H1 (cell line): ENCODE measurements around the gene SLC12A6. TPM values are rescaled to one million over a fixed set of nuclear protein-coding genes. Genes with fewer than 3 reads are reported as not detected.

Experiments
- CTCF ChIA-PET: fragments of 300-600 bp; sonication (Branson Sonifier 250); formaldehyde crosslinking; loops from one replicate; lab custom pipeline; 2021; ENCODE audit not compliant: partially characterized antibody; lab: Charles Lee
- POLR2A ChIA-PET: fragments of 300-600 bp; sonication (Branson Sonifier 250); formaldehyde crosslinking; loops from one replicate; lab custom pipeline; 2021; ENCODE audit warnings: inconsistent platforms; ENCODE audit not compliant: partially characterized antibody; lab: Charles Lee
- DNase-seq, 2 experiments: peaks; one replicate each; pipeline versions ENCODE4 v3.0.0 to v3.0.0-alpha.2; 2010 to 2022; ENCODE audit warnings: low spot score in 2 of 2, low read depth in 1 of 2, mixed read lengths in 1 of 2
- FAIRE-seq: peaks from 2 replicates; lab custom pipeline; 2011; peaks lifted over from hg19 to GRCh38; lab: Jason Lieb, UNC
- H2AFZ ChIP-seq: 2 replicates; pipeline ENCODE4 v1.8.1; 2012; ENCODE audit warnings: low read length, inconsistent platforms
- H2AK5ac ChIP-seq: 2 replicates; pipeline ENCODE4 v1.6.1; 2013; ENCODE audit warnings: low read depth, low read length
- H2BK120ac ChIP-seq: replicated peaks from 2 replicates; pipeline ENCODE3; 2013; ENCODE audit warnings: low read depth, low read length, inconsistent platforms
- H2BK12ac ChIP-seq: 2 replicates; pipeline ENCODE4 v1.6.1; 2013; ENCODE audit warnings: low read depth, low read length
- H2BK15ac ChIP-seq: 2 replicates; pipeline ENCODE4 v1.6.1; 2013; ENCODE audit warnings: low read length
- H2BK20ac ChIP-seq: 2 replicates; pipeline ENCODE4 v1.6.1; 2013; ENCODE audit warnings: low read length
- H2BK5ac ChIP-seq: 2 replicates; pipeline ENCODE4 v1.6.1; 2013; ENCODE audit warnings: low read depth, low read length
- H3K14ac ChIP-seq: 2 replicates; pipeline ENCODE4 v1.6.1; 2013; ENCODE audit warnings: inconsistent platforms; ENCODE audit not compliant: insufficient read length
- H3K18ac ChIP-seq: 2 replicates; pipeline ENCODE4 v1.6.1; 2013; ENCODE audit warnings: low read length; ENCODE audit errors: extremely low read depth
- H3K23ac ChIP-seq: 2 replicates; pipeline ENCODE4 v1.6.1; 2013; ENCODE audit warnings: inconsistent platforms; ENCODE audit not compliant: insufficient read length
- H3K23me2 ChIP-seq: 2 replicates; pipeline ENCODE4 v1.6.1; 2013; ENCODE audit warnings: low read depth, low read length
- H3K27ac ChIP-seq: 2 replicates; pipeline ENCODE4 v1.6.1; 2011; ENCODE audit warnings: low read depth, low read length, inconsistent platforms
- H3K27me3 ChIP-seq, 4 experiments: replicated peaks in 1 of 4; 1 replicate in 1 of 4; 2 replicates in 3 of 4; pipeline versions ENCODE4 v1.6.1 to v1.8.1; 2011 to 2013; ENCODE audit warnings: low read length in 3 of 4, mild to moderate bottlenecking in 3 of 4, inconsistent platforms in 2 of 4, mixed read lengths in 2 of 4, moderate library complexity in 1 of 4; ENCODE audit not compliant: control insufficient read depth in 3 of 4, insufficient read depth in 3 of 4; ENCODE audit errors: extremely low read depth in 1 of 4
- H3K36me3 ChIP-seq, 4 experiments: 2 replicates each; pipeline versions ENCODE4 v1.6.1 to v1.8.1; 2011 to 2013; ENCODE audit warnings: mild to moderate bottlenecking in 4 of 4, low read length in 3 of 4, moderate library complexity in 2 of 4, control low read depth in 1 of 4, inconsistent platforms in 1 of 4; ENCODE audit not compliant: insufficient read depth in 4 of 4, control insufficient read depth in 2 of 4
- H3K4ac ChIP-seq: replicated peaks from 2 replicates; pipeline ENCODE3; 2013; ENCODE audit warnings: low read length, low read depth, mixed read lengths, inconsistent platforms; ENCODE audit not compliant: insufficient read length
- H3K4me1 ChIP-seq, 4 experiments: replicated peaks in 1 of 4; 1 replicate in 1 of 4; 2 replicates in 3 of 4; pipeline versions ENCODE4 v1.6.1 to v1.8.1; 2011 to 2013; ENCODE audit warnings: low read length in 3 of 4, inconsistent platforms in 2 of 4, mixed read lengths in 1 of 4; ENCODE audit not compliant: insufficient read depth in 4 of 4, control insufficient read depth in 3 of 4
- H3K4me2 ChIP-seq, 2 experiments: 2 replicates each; pipeline versions ENCODE4 v1.6.1 to v1.8.1; 2011 to 2013; ENCODE audit warnings: low read depth in 2 of 2, low read length in 2 of 2, control low read depth in 1 of 2, inconsistent platforms in 1 of 2, mild to moderate bottlenecking in 1 of 2; ENCODE audit not compliant: insufficient read depth in 1 of 2
- H3K4me3 ChIP-seq, 4 experiments: fragments of 200-600, 300-600 bp in 1 of 4; sonication (generic), shearing (Covaris generic), sonication (Bioruptor Twin) in 1 of 4; 2 replicates each; pipeline versions ENCODE4 v1.5.1 to v1.8.1; 2011 to 2016; ENCODE audit warnings: low read length in 4 of 4, low read depth in 3 of 4, control low read depth in 2 of 4, inconsistent platforms in 2 of 4, mild to moderate bottlenecking in 2 of 4, mixed read lengths in 1 of 4, moderate library complexity in 1 of 4; ENCODE audit not compliant: insufficient read depth in 2 of 4; ENCODE audit errors: extremely low read depth in 1 of 4
- H3K56ac ChIP-seq: replicated peaks from 2 replicates; pipeline ENCODE3; 2013; ENCODE audit warnings: low read depth, mild to moderate bottlenecking, mixed read lengths, low read length, inconsistent platforms; ENCODE audit not compliant: insufficient read length
- H3K79me1 ChIP-seq: 2 replicates; pipeline ENCODE4 v1.6.1; 2013; ENCODE audit warnings: low read depth, low read length, control low read depth
- H3K79me2 ChIP-seq, 2 experiments: 2 replicates each; pipeline versions ENCODE4 v1.6.1 to v1.8.1; 2012 to 2013; ENCODE audit warnings: low read length in 2 of 2, mild to moderate bottlenecking in 2 of 2, inconsistent platforms in 1 of 2; ENCODE audit not compliant: insufficient read depth in 2 of 2, control insufficient read depth in 1 of 2
- H3K9ac ChIP-seq, 4 experiments: replicated peaks in 1 of 4; 1 replicate in 1 of 4; 2 replicates in 3 of 4; pipeline versions ENCODE4 v1.6.1 to v1.8.1; 2011 to 2013; ENCODE audit warnings: low read depth in 3 of 4, low read length in 3 of 4, control low read depth in 2 of 4, mild to moderate bottlenecking in 2 of 4, moderate library complexity in 2 of 4, inconsistent platforms in 1 of 4; ENCODE audit errors: extremely low read depth in 1 of 4
- H3K9me3 ChIP-seq, 2 experiments: 2 replicates each; pipeline versions ENCODE4 v1.6.1 to v1.8.1; 2012 to 2013; ENCODE audit warnings: mild to moderate bottlenecking in 2 of 2, moderate library complexity in 2 of 2, control low read depth in 1 of 2, inconsistent platforms in 1 of 2, low read depth in 1 of 2, low read length in 1 of 2, mixed read lengths in 1 of 2; ENCODE audit not compliant: insufficient read depth in 2 of 2
- H4K20me1 ChIP-seq, 2 experiments: replicated peaks in 1 of 2; 2 replicates each; pipeline versions ENCODE3 to v1.8.1; 2011 to 2013; ENCODE audit warnings: inconsistent platforms in 2 of 2, low read length in 2 of 2, mild to moderate bottlenecking in 1 of 2; ENCODE audit not compliant: insufficient read depth in 2 of 2, control insufficient read depth in 1 of 2
- H4K5ac ChIP-seq: 2 replicates; pipeline ENCODE4 v1.6.1; 2013; ENCODE audit warnings: low read length, low read depth, mixed read lengths, inconsistent platforms; ENCODE audit not compliant: insufficient read length
- H4K8ac ChIP-seq: 2 replicates; pipeline ENCODE4 v1.8.0; 2013; ENCODE audit warnings: mild to moderate bottlenecking, moderate library complexity, low read length, inconsistent platforms; ENCODE audit not compliant: insufficient read depth; ENCODE audit errors: extremely low read depth
- H4K91ac ChIP-seq: replicated peaks from 2 replicates; pipeline ENCODE3; 2013; ENCODE audit warnings: low read length, mixed read lengths, inconsistent platforms; ENCODE audit not compliant: insufficient read length
- BACH1 ChIP-seq: IDR thresholded peaks from 2 replicates; pipeline ENCODE4 v1.6.1; 2012; ENCODE audit warnings: low read length, improper control_type of control experiment
- CBX5 ChIP-seq: fragments of 300-800, 300-1000 bp; sonication (generic); IDR thresholded peaks from 2 replicates; pipeline ENCODE4 v1.7.1; 2016; ENCODE audit warnings: antibody characterized with exemption, low read length, low read depth
- CEBPB ChIP-seq: IDR thresholded peaks from 2 replicates; pipeline ENCODE4 v1.6.1; 2012; ENCODE audit warnings: low read depth, low read length
- FOSL1 ChIP-seq: IDR thresholded peaks from 2 replicates; pipeline ENCODE4 v1.6.1; 2011; ENCODE audit warnings: mild to moderate bottlenecking, low read depth, low read length, moderate library complexity; ENCODE audit not compliant: insufficient read depth
- JUN ChIP-seq: IDR thresholded peaks from 2 replicates; pipeline ENCODE4 v1.6.1; 2011; ENCODE audit warnings: low read depth, mild to moderate bottlenecking, improper control_type of control experiment, low read length
- KDM4A ChIP-seq: IDR thresholded peaks from one replicate; pipeline ENCODE4 v1.7.1; 2012; ENCODE audit warnings: low read depth, mild to moderate bottlenecking, moderate library complexity, low read length, inconsistent platforms; ENCODE audit not compliant: severe bottlenecking
- MAFK ChIP-seq: IDR thresholded peaks from 2 replicates; pipeline ENCODE4 v1.6.1; 2012; ENCODE audit warnings: low read depth, mild to moderate bottlenecking, improper control_type of control experiment, low read length
- SIX5 ChIP-seq: IDR thresholded peaks from 2 replicates; pipeline ENCODE4 v1.6.1; 2011; ENCODE audit warnings: mild to moderate bottlenecking, low read depth, low read length
- SP1 ChIP-seq: IDR thresholded peaks from 2 replicates; pipeline ENCODE4 v1.6.1; 2011; ENCODE audit warnings: low read depth, low read length
- SP4 ChIP-seq: IDR thresholded peaks from 2 replicates; pipeline ENCODE4 v1.6.1; 2012; ENCODE audit warnings: low read length, inconsistent platforms
- TAF7 ChIP-seq: optimal IDR thresholded peaks from 2 replicates; pipeline ENCODE3; 2011; ENCODE audit warnings: low read depth, mild to moderate bottlenecking, inconsistent platforms, low read length, moderate library complexity, borderline replicate concordance
- TCF12 ChIP-seq: IDR thresholded peaks from 2 replicates; pipeline ENCODE4 v1.6.1; 2011; ENCODE audit warnings: low read depth, mild to moderate bottlenecking, low read length
- YY1 ChIP-seq: IDR thresholded peaks from 2 replicates; pipeline ENCODE4 v1.6.1; 2011; ENCODE audit warnings: low read depth, mild to moderate bottlenecking, low read length
- ZNF274 ChIP-seq: IDR thresholded peaks from 2 replicates; pipeline ENCODE4 v1.7.0; 2012; ENCODE audit warnings: low read length, borderline replicate concordance; ENCODE audit errors: extremely low read depth
- WGBS, 2 experiments: shearing (Covaris generic) in 1 of 2; methylation state at CpG; one replicate each; pipeline versions ENCODE4 v1.1.6 to v1.1.7; 2013 to 2015; ENCODE audit warnings: low lambda C conversion rate in 2 of 2, mixed read lengths in 2 of 2, inconsistent platforms in 1 of 2, low coverage in 1 of 2, missing lambda C conversion rate in 1 of 2; ENCODE audit not compliant: insufficient replicate concordance in 2 of 2, insufficient coverage in 1 of 2, insufficient read length in 1 of 2; ENCODE audit errors: extremely low coverage in 1 of 2, missing lambda C conversion rate in 1 of 2; 5-methylcytosine and 5-hydroxymethylcytosine counted together
- polyA plus RNA-seq, 7 experiments: library from polyadenylated mRNA; depleted of rRNA in 3 of 7; stranded (reverse) in 5 of 7; unstranded in 2 of 7; fragments of >200 nt in 5 of 7; fragments of 200-250 nt in 2 of 7; gene quantifications; 1 replicate in 5 of 7; 2 replicates in 1 of 7; 4 replicates in 1 of 7; pipeline versions ENCODE4 v1.2.1 to v1.2.3, GENCODE V29; 2011 to 2013; ENCODE audit warnings: missing spikeins in 2 of 7, mixed read lengths in 2 of 7
- total RNA-seq: library from RNA; stranded (reverse); fragmentation: NEBNext Ultra II Directional; extraction: Animal tissue kit (Norgen Biotek cat#: 25700); gene quantifications from 2 replicates; pipeline ENCODE4 v1.2.1, GENCODE V29; 2021
- TF ChIP-seq, protein P1 (sequence below): IDR thresholded peaks from 2 replicates; pipeline ENCODE4 v1.6.1; 2011; ENCODE audit warnings: low read depth, mild to moderate bottlenecking, low read length; ENCODE audit not compliant: insufficient read depth
- TF ChIP-seq, protein P2 (sequence below): IDR thresholded peaks from 2 replicates; pipeline ENCODE4 v1.6.1; 2012; ENCODE audit warnings: inconsistent platforms

The SLC12A6 gene
- total and polyA plus RNA-seq, 2 of the 8 experiments (the other 6 are each of a cell fraction or from before 2014, with no cell fraction given): 9.2 to 11.1 TPM

DNA sequence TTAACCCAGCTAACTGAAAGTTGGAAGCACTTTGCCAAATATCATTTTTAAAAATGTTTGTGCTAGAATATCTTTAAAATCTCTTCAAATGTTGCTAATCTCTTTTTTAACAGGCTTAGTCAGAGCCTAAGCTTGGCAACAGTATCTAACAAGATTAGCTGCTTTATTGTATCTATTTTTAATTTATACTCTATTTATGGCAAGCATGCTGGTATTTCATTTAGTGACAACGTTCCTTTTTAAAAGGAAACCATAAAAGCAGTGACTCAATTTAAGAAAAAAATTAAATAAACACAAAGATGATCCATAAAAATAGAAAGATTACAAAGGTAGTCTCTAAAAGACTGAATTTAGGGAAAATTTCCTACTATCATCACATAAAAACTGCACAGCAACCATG lies 40.5 kb downstream of the SLC12A6 start:
- no peak for FAIRE-seq
- Histone ChIP-seq H3K79me2 (no peaks in the 10 kb centered on the region), H2BK20ac (no peak overlapping the region), H3K27ac (no peak overlapping the region), H3K14ac (no peak overlapping the region), H4K91ac (no peak overlapping the region), H4K8ac (no peak overlapping the region), H3K56ac (no peak overlapping the region), H3K4me1 (no peaks in the 10 kb centered on the region), H3K36me3 (no peaks in the 10 kb centered on the region), H3K23me2 (no peaks in the 10 kb centered on the region), H3K4ac (no peak overlapping the region), H2AFZ (no peak overlapping the region), H3K4me3 (no peak overlapping the region), H4K5ac (no peak overlapping the region), H3K27me3 (no peaks in the 10 kb centered on the region), H3K79me1 (no peaks in the 10 kb centered on the region), H2BK15ac (no peak overlapping the region), H3K9ac (no peak overlapping the region), H3K4me2 (no peak overlapping the region), H3K23ac (no peak overlapping the region), H2BK120ac (no peak overlapping the region), H3K9me3 (no peaks in the 10 kb centered on the region), H4K20me1 (no peaks in the 10 kb centered on the region), H2AK5ac (no peak overlapping the region), H2BK5ac (no peak overlapping the region), H2BK12ac (no peak overlapping the region), H3K18ac (no peak overlapping the region)
- POLR2A ChIA-PET: no interaction called here
- TF ChIP-seq SP1 (no peak), FOSL1 (no peak), TAF7 (no peak), JUN (no peak), YY1 (no peak), BACH1 (no peak), KDM4A (no peak), SIX5 (no peak), TCF12 (no peak), MAFK (no peak), ZNF274 (no peak), SP4 (no peak), CEBPB (no peak), CBX5 (no peak)
- TF ChIP-seq, protein P1, sequence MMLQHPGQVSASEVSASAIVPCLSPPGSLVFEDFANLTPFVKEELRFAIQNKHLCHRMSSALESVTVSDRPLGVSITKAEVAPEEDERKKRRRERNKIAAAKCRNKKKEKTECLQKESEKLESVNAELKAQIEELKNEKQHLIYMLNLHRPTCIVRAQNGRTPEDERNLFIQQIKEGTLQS: no peak
- TF ChIP-seq, protein P2, sequence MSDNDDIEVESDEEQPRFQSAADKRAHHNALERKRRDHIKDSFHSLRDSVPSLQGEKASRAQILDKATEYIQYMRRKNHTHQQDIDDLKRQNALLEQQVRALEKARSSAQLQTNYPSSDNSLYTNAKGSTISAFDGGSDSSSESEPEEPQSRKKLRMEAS: no peak
- no peak for DNase-seq
- WGBS, 2 experiments: 91% methylated on average over 1 of the region's 1 CpG; no CpG with 5 or more reads in 1 of the 2 experiments
- CTCF ChIA-PET: interaction anchor here (0.6 to 1.2 kb wide), 5 partner anchors 10 to 371 kb away, joined by 3 to 4 read pairs (median 3); no protein-coding TSS in a partner anchor
